OCI-LY7 (cell line): Measurements from ENCODE around the gene RAPGEF6.

Source experiments
- EZH2phosphoT487 ChIP-seq: fragments of 200-600 bp; sonication (generic); IDR thresholded peaks from 2 replicates; pipeline ENCODE4 v1.6.1; 2018; ENCODE audit warnings: low read depth, borderline replicate concordance, mild to moderate bottlenecking, mixed run types, antibody characterized with exemption, low read length, moderate library complexity, mixed read lengths
- TF ChIP-seq, protein P1 (sequence below): fragments of 200-600 bp; sonication (generic); conservative IDR thresholded peaks from 2 replicates; pipeline ENCODE4 v1.5.1; 2014; ENCODE audit warnings: mild to moderate bottlenecking, antibody characterized with exemption, low read length, moderate library complexity, mixed read lengths

GRCh38 chr5:131416729-131417128 lies 218.3 kb downstream of the RAPGEF6 start:
- TF ChIP-seq, protein P1, sequence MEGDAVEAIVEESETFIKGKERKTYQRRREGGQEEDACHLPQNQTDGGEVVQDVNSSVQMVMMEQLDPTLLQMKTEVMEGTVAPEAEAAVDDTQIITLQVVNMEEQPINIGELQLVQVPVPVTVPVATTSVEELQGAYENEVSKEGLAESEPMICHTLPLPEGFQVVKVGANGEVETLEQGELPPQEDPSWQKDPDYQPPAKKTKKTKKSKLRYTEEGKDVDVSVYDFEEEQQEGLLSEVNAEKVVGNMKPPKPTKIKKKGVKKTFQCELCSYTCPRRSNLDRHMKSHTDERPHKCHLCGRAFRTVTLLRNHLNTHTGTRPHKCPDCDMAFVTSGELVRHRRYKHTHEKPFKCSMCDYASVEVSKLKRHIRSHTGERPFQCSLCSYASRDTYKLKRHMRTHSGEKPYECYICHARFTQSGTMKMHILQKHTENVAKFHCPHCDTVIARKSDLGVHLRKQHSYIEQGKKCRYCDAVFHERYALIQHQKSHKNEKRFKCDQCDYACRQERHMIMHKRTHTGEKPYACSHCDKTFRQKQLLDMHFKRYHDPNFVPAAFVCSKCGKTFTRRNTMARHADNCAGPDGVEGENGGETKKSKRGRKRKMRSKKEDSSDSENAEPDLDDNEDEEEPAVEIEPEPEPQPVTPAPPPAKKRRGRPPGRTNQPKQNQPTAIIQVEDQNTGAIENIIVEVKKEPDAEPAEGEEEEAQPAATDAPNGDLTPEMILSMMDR = no peak
- no peak for TF ChIP-seq EZH2phosphoT487
